ENCODE data around the gene RAB3B. TPM values are rescaled to one million over a fixed set of nuclear protein-coding genes. Genes with fewer than 3 reads are reported as not detected.
A peak's percentile ranks its signal among the peaks of the same experiment; 100 is the strongest.

RAB3B gene
- total RNA-seq, 1 donor from 2014 or later = 3.4 TPM

GRCh38 chr1:51962486-51963356 lies 27.8 kb downstream of the RAB3B start:
- FAIRE-seq (no peak), DNase-seq (ENCODE audit: low read depth) (no peak)
- H3K27me3 ChIP-seq (ENCODE audit: control insufficient read depth, insufficient read depth, low read length) = no peaks in the 10 kb centered on the region
- no peak overlapping the region for H3K4me3 ChIP-seq (ENCODE audit: low read depth, low read length)
- H3K36me3 ChIP-seq (ENCODE audit: control insufficient read depth, insufficient read depth, low read length) = no peaks in the 10 kb centered on the region
- TF ChIP-seq CTCF (IDR thresholded peaks at IDR 0.05; ENCODE audit: insufficient read depth, low read length, severe bottlenecking) = no peak

GRCh38 chr1:51961954-51962353 lies 28.5 kb downstream of the RAB3B start:
- no peaks in the 10 kb centered on the region for H3K36me3 ChIP-seq (ENCODE audit: control insufficient read depth, insufficient read depth, low read length)
- FAIRE-seq (no peak), DNase-seq (ENCODE audit: low read depth) (no peak)
- no peak for TF ChIP-seq CTCF (IDR thresholded peaks at IDR 0.05; ENCODE audit: insufficient read depth, low read length, severe bottlenecking)
- no peak overlapping the region for H3K4me3 ChIP-seq (ENCODE audit: low read depth, low read length)
- no peaks in the 10 kb centered on the region for H3K27me3 ChIP-seq (ENCODE audit: control insufficient read depth, insufficient read depth, low read length)

GRCh38 chr1:51961231-51961630 lies 29.3 kb downstream of the RAB3B start:
- TF ChIP-seq CTCF (IDR thresholded peaks at IDR 0.05; ENCODE audit: insufficient read depth, low read length, severe bottlenecking) = no peak
- no peak overlapping the region for H3K4me3 ChIP-seq (ENCODE audit: low read depth, low read length)
- no peaks in the 10 kb centered on the region for H3K36me3 ChIP-seq (ENCODE audit: control insufficient read depth, insufficient read depth, low read length)
- no peaks in the 10 kb centered on the region for H3K27me3 ChIP-seq (ENCODE audit: control insufficient read depth, insufficient read depth, low read length)
- no peak for DNase-seq (ENCODE audit: low read depth)
- FAIRE-seq = no peak

GRCh38 chr1:51960262-51960661 lies 30.2 kb downstream of the RAB3B start:
- no peak for TF ChIP-seq CTCF (IDR thresholded peaks at IDR 0.05; ENCODE audit: insufficient read depth, low read length, severe bottlenecking)
- Histone ChIP-seq H3K4me3 (ENCODE audit: low read depth, low read length) (no peak overlapping the region), H3K27me3 (ENCODE audit: control insufficient read depth, insufficient read depth, low read length) (no peaks in the 10 kb centered on the region), H3K36me3 (ENCODE audit: control insufficient read depth, insufficient read depth, low read length) (no peaks in the 10 kb centered on the region)
- FAIRE-seq = no peak
- peak; percentile 50 for DNase-seq (ENCODE audit: low read depth)

- Histone ChIP-seq H3K27me3 (ENCODE audit: control insufficient read depth, insufficient read depth, low read length) (no peaks in the 10 kb centered on the region), H3K36me3 (ENCODE audit: control insufficient read depth, insufficient read depth, low read length) (no peaks in the 10 kb centered on the region), H3K4me3 (ENCODE audit: low read depth, low read length) (no peak overlapping the region)
- no peak for FAIRE-seq
- no peak for TF ChIP-seq CTCF (IDR thresholded peaks at IDR 0.05; ENCODE audit: insufficient read depth, low read length, severe bottlenecking)
- DNase-seq (ENCODE audit: low read depth) = no peak
Observed at GRCh38 chr1:51958824-51959223, 31.7 kb downstream of the RAB3B start.

- FAIRE-seq (no peak), DNase-seq (ENCODE audit: low read depth) (no peak)
- no peak for TF ChIP-seq CTCF (IDR thresholded peaks at IDR 0.05; ENCODE audit: insufficient read depth, low read length, severe bottlenecking)
- Histone ChIP-seq H3K4me3 (ENCODE audit: low read depth, low read length) (no peak overlapping the region), H3K27me3 (ENCODE audit: control insufficient read depth, insufficient read depth, low read length) (no peaks in the 10 kb centered on the region), H3K36me3 (ENCODE audit: control insufficient read depth, insufficient read depth, low read length) (no peaks in the 10 kb centered on the region)
Observed at GRCh38 chr1:51957618-51958017, 32.9 kb downstream of the RAB3B start.

Data from bronchial epithelial cell (primary cell).